Measurements from ENCODE around the gene NPY5R. TPM values are rescaled to one million over a fixed set of nuclear protein-coding genes. Genes with fewer than 3 reads are reported as not detected.

NPY5R gene
- total RNA-seq, 1 donor from 2014 or later: 1.3 TPM

GRCh38 chr4:163380703-163381102 is 37.0 kb downstream of the NPY5R start:
- no peaks in the 10 kb centered on the region for H3K36me3 ChIP-seq (ENCODE audit: control insufficient read depth, insufficient read depth, low read length)
- DNase-seq (ENCODE audit: low read depth): no peak

GRCh38 chr4:163382178-163382869 is 38.6 kb downstream of the NPY5R start:
- Histone ChIP-seq H3K4me3 (ENCODE audit: low read depth, low read length) (no peak overlapping the region), H3K27me3 (ENCODE audit: control insufficient read depth, insufficient read depth, low read length) (no peaks in the 10 kb centered on the region), H3K36me3 (ENCODE audit: control insufficient read depth, insufficient read depth, low read length) (no peaks in the 10 kb centered on the region)
- no peak for DNase-seq (ENCODE audit: low read depth)
- TF ChIP-seq CTCF (IDR thresholded peaks at IDR 0.05; ENCODE audit: insufficient read depth, low read length, poor library complexity, severe bottlenecking): no peak

More at GRCh38 chr4:163380703-163381102, 37.0 kb downstream of the NPY5R start:
- no peak for TF ChIP-seq CTCF (IDR thresholded peaks at IDR 0.05; ENCODE audit: insufficient read depth, low read length, poor library complexity, severe bottlenecking)
- Histone ChIP-seq H3K4me3 (ENCODE audit: low read depth, low read length) (no peak overlapping the region), H3K27me3 (ENCODE audit: control insufficient read depth, insufficient read depth, low read length) (no peaks in the 10 kb centered on the region)

GRCh38 chr4:163384434-163384833 is 40.7 kb downstream of the NPY5R start:
- Histone ChIP-seq H3K36me3 (ENCODE audit: control insufficient read depth, insufficient read depth, low read length) (no peaks in the 10 kb centered on the region), H3K27me3 (ENCODE audit: control insufficient read depth, insufficient read depth, low read length) (no peaks in the 10 kb centered on the region), H3K4me3 (ENCODE audit: low read depth, low read length) (no peak overlapping the region)
- no peak for TF ChIP-seq CTCF (IDR thresholded peaks at IDR 0.05; ENCODE audit: insufficient read depth, low read length, poor library complexity, severe bottlenecking)
- DNase-seq (ENCODE audit: low read depth): no peak

GRCh38 chr4:163384926-163385325 is 41.2 kb downstream of the NPY5R start:
- no peaks in the 10 kb centered on the region for H3K27me3 ChIP-seq (ENCODE audit: control insufficient read depth, insufficient read depth, low read length)
- H3K36me3 ChIP-seq (ENCODE audit: control insufficient read depth, insufficient read depth, low read length): no peaks in the 10 kb centered on the region
- H3K4me3 ChIP-seq (ENCODE audit: low read depth, low read length): no peak overlapping the region
- no peak for DNase-seq (ENCODE audit: low read depth)
- no peak for TF ChIP-seq CTCF (IDR thresholded peaks at IDR 0.05; ENCODE audit: insufficient read depth, low read length, poor library complexity, severe bottlenecking)

- H3K4me3 ChIP-seq (ENCODE audit: low read depth, low read length): no peak overlapping the region
- no peak for DNase-seq (ENCODE audit: low read depth)
- no peaks in the 10 kb centered on the region for H3K36me3 ChIP-seq (ENCODE audit: control insufficient read depth, insufficient read depth, low read length)
- no peak for TF ChIP-seq CTCF (IDR thresholded peaks at IDR 0.05; ENCODE audit: insufficient read depth, low read length, poor library complexity, severe bottlenecking)
- no peaks in the 10 kb centered on the region for H3K27me3 ChIP-seq (ENCODE audit: control insufficient read depth, insufficient read depth, low read length)
These were observed 41.8 kb downstream of the NPY5R start for GRCh38 chr4:163385466-163385865.

GRCh38 chr4:163391756-163392155 is 48.1 kb downstream of the NPY5R start:
- H3K27me3 ChIP-seq (ENCODE audit: control insufficient read depth, insufficient read depth, low read length): no peaks in the 10 kb centered on the region
- H3K36me3 ChIP-seq (ENCODE audit: control insufficient read depth, insufficient read depth, low read length): no peaks in the 10 kb centered on the region
- no peak overlapping the region for H3K4me3 ChIP-seq (ENCODE audit: low read depth, low read length)
- no peak for DNase-seq (ENCODE audit: low read depth)
- TF ChIP-seq CTCF (IDR thresholded peaks at IDR 0.05; ENCODE audit: insufficient read depth, low read length, poor library complexity, severe bottlenecking): no peak

All from kidney epithelial cell (primary cell).